ENCODE measurements around the gene KRTAP5-1.

The KRTAP5-1 gene

DNA sequence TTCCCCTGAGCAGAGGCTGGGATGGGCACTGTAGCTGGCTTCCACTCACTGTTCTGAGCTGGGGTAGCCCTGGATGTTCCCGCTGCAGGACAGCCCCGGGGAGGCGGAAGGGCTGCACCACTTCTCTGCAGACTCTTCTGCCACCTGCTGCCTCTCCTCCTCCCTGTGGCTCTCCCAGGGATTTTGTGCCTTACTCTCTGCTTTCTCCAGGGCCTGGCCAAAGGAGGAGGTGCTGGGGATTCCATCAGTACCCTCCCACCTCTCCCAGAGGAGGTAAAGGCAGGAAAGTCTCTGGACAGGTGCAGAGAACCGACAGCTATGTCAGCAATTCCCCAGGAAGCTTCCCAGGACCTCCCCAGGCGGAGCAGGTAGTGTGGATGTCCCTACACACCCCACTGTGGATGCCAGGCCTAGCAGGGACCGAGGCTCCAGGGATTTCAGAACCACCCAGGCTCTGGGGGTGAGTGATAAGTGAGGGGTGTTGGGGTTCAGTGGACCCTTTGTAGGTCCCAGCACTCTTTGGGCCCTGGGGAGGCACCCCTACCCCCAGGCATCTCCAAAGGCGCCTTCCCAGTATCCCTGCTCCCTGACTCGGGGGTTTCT, 24.3 kb downstream of the KRTAP5-1 start:
- no peak for DNase-seq (ENCODE audit: low read depth in 1 of 2, low spot score in 1 of 2)

DNA sequence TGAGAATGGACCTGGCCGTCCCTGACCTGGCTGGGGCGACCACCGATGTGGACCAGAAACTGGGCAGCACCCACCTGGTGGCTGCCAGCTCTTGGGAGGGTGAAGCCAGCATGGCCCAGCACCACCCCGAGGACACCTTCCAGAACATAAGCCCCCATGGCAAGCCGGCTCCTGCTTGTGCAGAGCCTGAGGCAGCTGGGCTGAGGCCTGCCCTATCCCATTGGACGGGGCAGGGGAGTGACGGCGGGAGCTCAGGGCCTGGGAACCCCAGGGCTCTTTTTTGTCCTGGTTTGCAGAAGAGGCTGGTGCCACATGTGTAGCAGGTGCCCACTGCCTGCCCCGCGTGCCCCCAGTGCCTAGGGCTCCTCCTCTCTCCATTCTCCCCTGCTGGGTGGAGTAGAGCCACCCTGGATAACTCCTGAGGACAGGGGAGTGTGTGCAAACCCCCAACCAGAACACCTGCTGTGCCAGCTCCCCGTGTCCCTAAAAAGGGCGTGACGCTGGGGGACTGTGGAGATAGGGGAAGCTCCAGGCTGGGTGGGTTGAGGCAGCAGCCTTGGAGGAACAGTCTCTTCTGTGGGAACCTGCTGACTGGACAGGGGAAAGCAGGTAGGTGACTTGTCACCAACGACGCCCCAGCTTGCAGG, 25.0 kb downstream of the KRTAP5-1 start:
- no peak for DNase-seq (ENCODE audit: low read depth in 1 of 2, low spot score in 1 of 2)

GRCh38 chr11:1559111-1559951, 25.8 kb downstream of the KRTAP5-1 start:
- DNase-seq (ENCODE audit: low read depth in 1 of 2, low spot score in 1 of 2) = no peak

DNA sequence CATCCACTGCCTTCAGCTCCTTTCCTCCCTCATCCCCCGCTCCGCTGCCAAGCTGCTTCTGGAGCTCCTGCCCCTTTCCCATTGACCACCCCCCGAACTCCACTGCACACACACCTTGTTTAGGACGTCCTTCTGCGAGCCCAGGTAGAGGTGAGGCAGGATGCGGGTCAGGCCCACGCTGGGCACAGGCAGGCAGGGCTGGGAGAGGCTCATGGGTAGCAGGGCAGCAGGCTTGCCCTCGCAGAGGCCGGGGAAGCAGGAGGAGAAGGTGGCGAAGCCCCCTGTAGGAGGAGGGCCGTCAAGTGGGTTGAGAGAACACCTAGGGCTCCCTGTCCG, 26.3 kb downstream of the KRTAP5-1 start:
- no peak for DNase-seq (ENCODE audit: low read depth in 1 of 2, low spot score in 1 of 2)

DNA sequence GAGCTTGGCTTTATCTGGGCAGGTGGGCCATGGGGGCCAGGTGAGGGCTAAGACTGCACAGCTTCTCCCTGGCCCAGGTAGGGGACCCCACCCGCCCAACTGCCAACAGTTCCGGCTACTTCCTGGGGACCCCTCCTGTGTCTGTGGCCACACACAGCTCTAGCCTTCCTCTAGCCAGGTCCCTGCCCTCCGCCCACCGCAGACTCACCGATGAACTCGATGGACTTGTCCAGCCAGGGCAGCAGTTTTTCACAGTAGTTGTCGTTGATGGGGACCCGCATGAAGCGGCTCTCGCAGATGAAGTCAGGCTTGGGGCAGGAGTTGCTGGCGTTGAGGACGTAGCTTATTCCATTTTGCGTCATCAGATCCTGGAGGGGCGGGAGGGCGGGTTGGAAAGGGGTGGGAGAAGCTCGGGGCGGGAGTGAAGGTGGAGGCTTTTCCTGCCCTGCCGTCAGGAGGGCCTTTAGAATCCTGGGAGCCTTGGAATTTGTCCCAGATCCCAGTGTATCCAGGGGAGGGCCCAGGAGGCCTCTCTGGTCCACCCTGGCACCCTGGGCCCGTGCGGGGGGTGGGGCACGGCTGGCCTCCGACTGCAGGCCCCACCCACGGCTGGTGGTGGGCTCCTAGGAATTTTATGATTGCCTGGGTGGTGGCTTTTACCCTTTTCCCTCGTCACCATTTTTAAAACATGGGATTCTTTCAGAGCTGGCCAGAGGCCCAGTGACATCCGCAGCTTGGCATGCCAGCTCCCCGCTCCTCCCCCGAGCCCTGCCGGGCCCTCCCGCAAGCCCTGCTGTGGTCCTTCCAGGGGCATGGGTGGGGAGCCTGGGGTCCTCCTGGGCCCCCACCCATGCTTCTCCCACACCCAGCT, 26.9 kb downstream of the KRTAP5-1 start:
- no peak for DNase-seq (ENCODE audit: low read depth in 1 of 2, low spot score in 1 of 2)

DNA sequence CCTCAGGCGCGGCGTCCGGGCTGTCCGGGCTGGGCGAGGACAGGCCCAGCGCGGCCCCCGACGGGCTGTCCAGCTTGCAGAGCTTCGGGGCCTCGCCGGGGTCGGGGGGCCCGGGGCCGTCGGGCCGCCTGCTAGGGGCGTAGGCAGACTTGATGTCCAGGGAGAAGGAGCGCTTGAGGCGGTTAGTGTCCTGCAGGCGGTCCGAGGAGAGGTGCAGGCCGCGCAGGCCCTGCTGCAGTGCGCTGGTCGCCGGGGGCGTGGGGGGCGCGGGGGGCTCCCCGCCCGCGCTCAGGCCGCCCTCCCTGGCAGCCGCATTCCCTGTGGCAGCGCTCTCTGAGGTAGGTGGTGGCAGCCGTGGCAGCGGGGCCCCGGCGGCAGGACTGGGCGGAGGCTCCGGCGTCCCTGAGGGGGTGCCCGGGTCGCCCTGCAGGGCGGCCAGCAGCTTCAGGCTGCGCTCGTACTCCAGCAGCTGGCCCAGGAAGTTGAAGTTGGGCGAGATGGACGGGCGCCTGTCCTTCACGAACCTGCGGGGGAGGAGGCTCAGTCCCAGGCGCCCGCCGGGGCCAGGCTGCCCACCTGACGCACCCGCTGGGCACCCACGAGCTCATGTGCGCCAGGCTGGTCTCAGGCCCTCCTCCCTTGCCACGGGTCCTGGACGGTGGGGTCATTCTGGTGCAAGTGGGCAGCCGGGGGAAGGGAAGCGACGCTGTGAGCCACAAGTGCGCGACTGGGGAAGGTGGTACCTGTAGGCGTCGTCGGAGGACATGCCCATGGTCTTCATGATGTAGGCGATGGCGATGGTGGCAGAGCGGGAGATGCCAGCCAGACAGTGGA, 27.8 kb downstream of the KRTAP5-1 start:
- no peak for DNase-seq (ENCODE audit: low read depth in 1 of 2, low spot score in 1 of 2)

GRCh38 chr11:1556278-1556902, 28.7 kb downstream of the KRTAP5-1 start:
- DNase-seq (ENCODE audit: low read depth in 1 of 2, low spot score in 1 of 2) = no peak

GRCh38 chr11:1555713-1556153, 29.4 kb downstream of the KRTAP5-1 start:
- DNase-seq (ENCODE audit: low read depth in 1 of 2, low spot score in 1 of 2) = no peak

- DNase-seq (ENCODE audit: low read depth in 1 of 2, low spot score in 1 of 2) = no peak
Observed at GRCh38 chr11:1554981-1555712, 29.9 kb downstream of the KRTAP5-1 start.

DNA sequence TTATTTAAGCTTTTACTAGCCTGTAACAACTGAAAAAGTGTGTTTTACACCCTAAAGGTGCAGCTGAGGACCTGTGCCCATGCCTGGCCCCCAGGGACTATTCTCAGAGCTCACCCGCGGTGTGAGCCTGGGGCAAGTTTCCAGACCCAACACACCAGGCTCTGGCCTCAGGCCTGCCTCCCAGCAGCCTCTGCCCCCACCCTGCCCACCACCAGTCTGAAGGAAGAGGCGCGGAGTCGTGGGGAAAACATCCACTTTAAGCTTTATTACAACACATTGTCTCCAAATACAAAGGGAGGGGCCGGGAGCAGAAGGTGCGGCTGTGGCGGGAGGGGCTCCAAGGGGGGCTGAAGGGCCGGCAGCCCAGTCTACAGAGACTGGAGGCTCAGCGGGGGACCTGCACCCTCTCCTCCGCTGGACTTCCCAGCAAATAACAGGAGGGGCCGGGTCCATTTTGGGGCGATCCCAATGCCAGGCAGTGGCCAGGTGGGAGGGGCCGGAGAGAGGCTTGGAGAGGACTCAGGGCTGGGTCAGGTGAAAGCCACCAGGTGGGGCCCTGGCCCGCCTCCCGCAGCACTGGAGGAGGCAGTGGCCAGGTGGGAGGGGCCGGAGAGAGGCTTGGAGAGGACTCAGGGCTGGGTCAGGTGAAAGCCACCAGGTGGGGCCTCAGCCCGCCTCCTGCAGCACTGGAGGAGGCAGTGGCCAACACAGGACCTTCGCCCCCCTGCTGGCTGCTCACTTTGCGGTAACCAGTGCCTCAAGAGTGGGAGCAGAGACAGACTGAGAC, 31.1 kb downstream of the KRTAP5-1 start:
- DNase-seq (ENCODE audit: low read depth in 1 of 2, low spot score in 1 of 2) = no peak

DNA sequence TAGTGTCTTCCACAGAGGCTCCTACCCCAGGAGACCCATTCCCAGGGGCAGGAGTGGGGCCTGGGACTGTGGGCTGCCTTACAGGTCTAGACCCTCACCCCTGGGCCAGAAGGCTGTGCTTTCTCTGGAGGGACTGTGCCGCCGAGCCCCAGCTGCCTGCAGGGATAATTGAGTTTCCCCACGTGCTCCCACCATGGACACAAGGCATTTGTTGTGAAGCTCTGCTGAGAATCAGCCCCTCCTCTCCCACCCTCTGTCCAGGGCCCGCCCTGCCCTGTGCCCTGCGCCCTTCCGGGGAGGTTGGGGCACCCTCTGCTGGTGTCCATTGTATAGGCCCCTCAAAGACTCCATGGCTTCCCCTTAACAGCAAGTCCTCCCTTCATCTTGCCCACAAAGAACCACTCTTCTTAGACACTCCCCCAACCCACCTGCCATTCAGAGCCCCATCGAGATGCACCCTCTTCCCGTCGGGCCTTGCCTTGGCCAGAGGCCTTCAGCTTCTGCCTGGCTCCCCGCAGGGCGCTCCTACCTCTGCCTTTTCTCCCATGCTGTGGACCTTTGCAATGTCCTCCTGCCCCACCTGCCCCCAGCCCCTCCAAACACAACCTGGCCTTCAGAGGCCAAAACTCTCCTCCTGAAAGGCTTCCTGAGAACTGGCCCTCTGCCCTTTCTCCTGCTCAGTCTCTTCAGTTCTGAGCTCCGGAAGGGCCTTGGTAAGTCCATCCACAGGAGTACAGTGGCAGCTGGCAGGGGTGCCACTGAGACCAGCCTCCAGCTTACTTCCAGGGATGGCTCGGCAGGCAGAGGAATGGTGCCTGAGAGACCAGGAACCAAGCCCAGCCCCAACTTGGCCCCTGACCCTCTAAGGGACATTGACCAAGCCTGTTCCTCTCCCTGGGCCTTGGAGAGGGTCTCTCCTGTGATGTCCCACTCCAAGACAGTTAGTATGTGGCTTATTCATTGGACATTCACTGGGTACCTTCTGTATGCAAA, 35.4 kb downstream of the KRTAP5-1 start:
- no peak for DNase-seq (ENCODE audit: low read depth in 1 of 2, low spot score in 1 of 2)

- DNase-seq (ENCODE audit: low read depth in 1 of 2, low spot score in 1 of 2) = no peak
Observed at GRCh38 chr11:1548221-1549070, 36.6 kb downstream of the KRTAP5-1 start.

GRCh38 chr11:1547467-1548098, 37.5 kb downstream of the KRTAP5-1 start:
- DNase-seq (ENCODE audit: low read depth in 1 of 2, low spot score in 1 of 2) = no peak

GRCh38 chr11:1546536-1547466, 38.3 kb downstream of the KRTAP5-1 start:
- DNase-seq (ENCODE audit: low read depth in 1 of 2, low spot score in 1 of 2) = peak in 1 of 2 donors; percentile 22

GRCh38 chr11:1546077-1546535, 39.0 kb downstream of the KRTAP5-1 start:
- DNase-seq (ENCODE audit: low read depth in 1 of 2, low spot score in 1 of 2) = no peak

Measured in activated T-helper 1 cell treated with anti-CD3 and anti-CD28 coated beads, Interleukin-2, amount 50 U/mL, for 16 hours (primary cell).